ENCODE results near the gene ZNF562.
A peak's percentile ranks its signal among the peaks of the same experiment; 100 is the strongest.
"Not testable (repeated sequence)": the region's sequence is repeated elsewhere in the genome, so short reads cannot be mapped to it uniquely, and the experiment has no call there.

The ZNF562 gene

DNA sequence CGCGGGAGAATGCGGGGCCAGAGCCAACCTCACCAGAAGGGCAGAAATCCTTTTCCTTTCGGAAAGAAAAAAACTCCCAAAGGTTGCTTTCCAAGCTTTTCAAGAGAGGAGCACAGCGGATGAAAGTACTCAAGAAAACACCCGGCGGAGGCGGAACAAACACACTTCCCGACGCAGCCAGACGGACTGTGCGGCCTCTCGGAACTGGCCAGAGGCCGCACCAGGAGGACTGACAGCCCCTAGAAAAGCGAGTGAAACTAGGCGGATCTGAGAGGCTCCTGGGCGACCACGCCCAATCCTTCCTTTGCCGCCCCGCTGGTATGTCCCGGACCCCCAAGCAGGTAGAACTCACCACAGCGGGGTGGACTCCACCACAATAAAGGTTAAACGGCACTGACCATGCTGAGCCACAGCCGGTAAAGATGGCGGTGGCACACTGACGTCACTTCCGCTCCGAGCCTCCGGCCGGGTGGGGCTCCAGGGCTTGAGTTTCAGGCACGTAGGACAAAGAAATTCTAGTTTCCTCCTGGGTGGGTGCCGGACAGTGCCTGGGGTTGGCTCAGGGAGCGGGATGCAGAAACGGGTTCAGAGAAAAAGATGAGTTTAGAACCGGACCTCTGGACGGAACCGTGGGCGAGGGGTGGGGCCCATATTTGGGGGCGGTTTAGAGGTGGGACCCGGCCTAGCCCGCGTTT, at the start of gene ZNF562:
Gene ZNF562 (minus strand): TSS at position 438 of the 695 bp plus-strand sequence. CDS start 14,356 bp downstream, outside the sequence.
- in situ Hi-C loops (cut with HindIII; ENCODE audit: low pct_ligation_motif_present, low pct_unique_long_range_greater_than_20kb, low sequenced_read_pairs), result no loop called here
- DNase-seq, result peak; percentile 84

DNA sequence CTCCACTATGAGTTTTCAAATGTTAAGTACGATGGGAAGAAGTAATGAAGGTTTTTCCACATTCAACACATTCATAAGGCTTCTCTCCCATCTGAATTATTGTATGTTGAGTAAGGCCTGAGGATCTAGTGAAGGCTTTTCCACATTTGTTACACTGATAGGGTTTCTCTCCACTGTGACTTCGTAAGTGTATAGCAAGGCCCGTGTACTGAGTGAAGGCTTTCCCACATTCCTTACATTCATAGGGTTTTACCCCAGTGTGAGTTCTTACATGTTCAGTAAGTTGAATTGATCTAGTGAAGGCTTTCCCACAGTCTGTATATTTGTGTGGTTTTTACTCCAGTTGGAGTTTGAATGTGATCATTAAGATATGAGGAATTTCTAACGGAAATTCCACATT, 49.3 kb upstream of the ZNF562 start:
- in situ Hi-C loops (cut with HindIII; ENCODE audit: low pct_ligation_motif_present, low pct_unique_long_range_greater_than_20kb, low sequenced_read_pairs), result no loop called here

DNA sequence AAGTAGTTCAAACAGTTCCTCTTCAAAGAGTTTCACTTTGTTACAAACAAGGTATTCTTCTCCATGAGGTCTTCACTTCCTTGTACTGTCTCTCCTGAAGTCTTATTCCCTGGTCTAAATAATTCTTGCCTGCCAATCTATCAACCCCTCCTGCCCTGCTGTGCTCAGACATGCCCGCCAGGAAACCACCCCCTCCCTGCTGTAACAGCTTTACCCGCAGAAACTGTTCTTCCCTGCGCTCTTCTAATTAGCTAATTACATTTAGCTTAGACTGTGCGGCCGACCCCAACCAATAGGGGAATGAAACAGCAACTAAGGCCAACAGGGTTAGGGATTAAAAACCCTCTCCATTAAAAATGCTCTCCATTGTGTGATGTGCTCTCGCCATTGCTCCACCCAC, 47.0 kb upstream of the ZNF562 start:
- no peak for DNase-seq
- in situ Hi-C loops (cut with HindIII; ENCODE audit: low pct_ligation_motif_present, low pct_unique_long_range_greater_than_20kb, low sequenced_read_pairs), result no loop called here

More for the DNA sequence above, 49.3 kb upstream of the ZNF562 start:
- no peak for DNase-seq

DNA sequence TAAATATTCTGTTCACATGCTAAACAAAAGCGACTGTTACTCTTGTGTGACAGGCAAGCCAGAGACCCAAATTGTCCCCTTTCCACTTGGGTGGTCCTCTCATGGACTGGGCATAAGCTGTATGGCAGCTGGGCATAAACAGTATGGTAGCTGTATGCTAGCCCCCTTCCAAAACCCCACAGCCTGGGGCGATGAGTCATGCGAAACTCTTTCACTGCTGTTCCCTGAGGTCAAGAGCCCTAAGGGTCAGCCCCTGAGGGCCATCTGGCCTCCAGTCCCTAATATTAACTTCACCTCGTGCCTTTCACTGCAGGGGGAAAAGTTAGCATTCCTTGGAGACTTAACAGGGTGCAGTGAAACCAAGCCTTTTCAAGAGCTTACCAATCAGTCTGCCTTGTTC, 45.6 kb upstream of the ZNF562 start:
- DNase-seq, result no peak
- in situ Hi-C loops (cut with HindIII; ENCODE audit: low pct_ligation_motif_present, low pct_unique_long_range_greater_than_20kb, low sequenced_read_pairs), result no loop called here

DNA sequence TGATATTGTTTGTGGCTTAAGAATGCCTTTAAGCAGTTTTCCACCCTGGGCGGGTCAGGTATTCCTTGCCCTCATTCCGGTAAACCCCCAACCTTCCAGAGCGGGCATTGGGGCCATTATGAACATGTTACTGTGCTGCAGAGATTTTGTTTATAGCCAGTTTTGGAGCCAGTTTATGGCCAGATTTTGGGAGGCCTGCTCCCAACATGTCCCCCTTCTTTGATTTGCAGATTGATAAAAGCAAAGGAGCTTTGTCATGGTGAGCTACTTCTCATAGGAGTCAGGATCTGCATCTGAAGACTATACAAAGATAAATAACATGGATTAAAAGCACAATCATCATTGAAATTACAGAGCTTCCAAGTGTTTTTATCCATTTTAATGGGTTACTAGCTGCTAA, 36.9 kb upstream of the ZNF562 start:
- no peak for DNase-seq
- in situ Hi-C loops (cut with HindIII; ENCODE audit: low pct_ligation_motif_present, low pct_unique_long_range_greater_than_20kb, low sequenced_read_pairs), result no loop called here

DNA sequence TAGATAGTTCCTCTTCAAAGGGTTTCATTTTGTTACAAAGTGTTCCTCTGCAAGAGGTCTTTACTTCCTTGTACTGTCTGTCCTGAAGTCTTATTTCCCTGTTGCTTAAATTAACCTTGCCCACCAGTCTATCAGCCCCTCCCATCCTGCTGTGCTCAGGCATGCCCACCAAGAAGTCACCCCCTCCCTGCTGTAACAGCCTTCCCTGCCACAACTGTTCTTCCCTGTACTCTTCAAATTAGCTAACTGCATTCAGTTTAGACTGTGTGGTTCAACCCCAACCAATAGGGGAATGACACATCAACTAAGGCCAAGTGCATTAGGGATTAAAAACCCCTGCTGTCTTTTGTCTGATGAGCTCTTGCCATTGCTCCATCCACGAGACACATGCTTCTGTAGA, 34.4 kb upstream of the ZNF562 start:
- DNase-seq, result no peak

DNA sequence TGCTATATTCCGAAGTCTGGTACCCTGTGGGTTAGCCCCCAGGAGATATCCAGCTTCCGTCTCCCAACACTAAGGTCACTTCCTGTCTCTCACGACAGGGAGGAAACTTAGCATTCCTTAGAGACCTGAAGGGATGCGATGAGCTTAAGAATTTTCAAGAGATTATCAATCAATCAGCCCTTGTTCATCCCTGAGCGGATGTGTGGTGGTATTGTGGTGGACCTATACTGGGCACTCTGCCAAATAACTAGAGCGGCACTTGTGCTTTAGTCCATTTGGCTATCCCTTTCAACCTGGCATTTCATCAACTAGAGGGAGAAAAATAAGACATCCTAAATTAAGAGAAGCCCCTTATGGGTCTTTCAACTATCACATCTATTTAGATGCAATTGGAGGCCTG, 30.9 kb upstream of the ZNF562 start:
- in situ Hi-C loops (cut with HindIII; ENCODE audit: low pct_ligation_motif_present, low pct_unique_long_range_greater_than_20kb, low sequenced_read_pairs), result no loop called here
- DNase-seq, result no peak

More for the DNA sequence above, 34.4 kb upstream of the ZNF562 start:
- in situ Hi-C loops (cut with HindIII; ENCODE audit: low pct_ligation_motif_present, low pct_unique_long_range_greater_than_20kb, low sequenced_read_pairs), result no loop called here

DNA sequence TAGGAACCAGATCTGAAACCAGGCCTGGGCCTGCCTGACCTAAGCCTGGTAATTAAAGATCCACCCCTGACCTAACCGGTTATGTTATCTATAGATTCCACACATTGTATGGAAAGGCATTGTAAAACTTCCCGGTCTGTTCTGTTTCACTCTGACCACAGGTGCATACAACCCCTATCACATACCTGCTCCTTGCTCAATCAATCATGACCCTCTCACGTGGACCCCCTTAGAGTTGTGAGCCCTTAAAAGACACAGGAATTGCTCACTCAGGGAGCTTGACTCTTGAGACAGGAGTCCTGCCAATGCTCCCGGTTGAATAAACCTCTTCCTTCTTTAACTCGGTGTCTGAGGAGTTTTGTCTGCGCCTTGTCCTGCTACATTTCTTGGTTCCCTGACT, 27.3 kb upstream of the ZNF562 start:
- in situ Hi-C loops (cut with HindIII; ENCODE audit: low pct_ligation_motif_present, low pct_unique_long_range_greater_than_20kb, low sequenced_read_pairs), result no loop called here

DNA sequence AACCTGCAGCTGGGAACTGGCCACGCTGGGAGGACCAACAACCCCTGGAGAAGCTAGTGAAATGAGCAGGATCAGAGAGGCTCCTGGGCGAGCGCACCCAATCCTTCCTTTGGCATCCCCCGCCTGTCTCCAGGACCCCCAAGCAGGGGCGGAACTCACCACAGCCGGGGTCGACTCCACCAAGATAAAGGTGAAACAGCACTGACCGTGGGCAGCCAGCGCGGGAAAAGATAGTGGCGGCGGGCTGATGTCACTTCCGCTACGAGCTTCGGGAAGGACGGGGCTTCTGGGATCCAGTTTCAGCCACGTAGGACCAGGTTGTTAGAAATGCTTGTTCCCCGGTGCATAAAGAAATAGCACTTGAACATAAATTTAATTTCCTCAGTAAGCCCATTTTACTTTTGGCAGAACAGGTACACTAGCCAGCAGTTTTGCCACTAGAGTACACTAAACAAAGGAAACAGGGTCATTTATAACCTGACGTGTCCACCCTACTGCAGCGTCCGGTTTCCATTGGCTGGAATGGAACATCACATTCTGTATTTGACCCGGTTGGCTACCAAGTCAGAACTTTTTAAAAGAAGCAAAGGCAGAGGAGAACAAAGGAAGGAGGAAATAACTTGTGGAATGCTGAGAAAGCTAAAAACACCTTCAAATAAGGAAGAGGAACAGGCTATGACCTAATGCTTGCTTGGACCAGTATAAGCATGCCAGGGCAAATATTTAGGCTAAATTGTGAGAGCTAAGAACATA, 25.5 kb upstream of the ZNF562 start:
- DNase-seq, result no peak
- in situ Hi-C loops (cut with HindIII; ENCODE audit: low pct_ligation_motif_present, low pct_unique_long_range_greater_than_20kb, low sequenced_read_pairs), result no loop called here

More for the DNA sequence above, 27.3 kb upstream of the ZNF562 start:
- DNase-seq, result no peak

DNA sequence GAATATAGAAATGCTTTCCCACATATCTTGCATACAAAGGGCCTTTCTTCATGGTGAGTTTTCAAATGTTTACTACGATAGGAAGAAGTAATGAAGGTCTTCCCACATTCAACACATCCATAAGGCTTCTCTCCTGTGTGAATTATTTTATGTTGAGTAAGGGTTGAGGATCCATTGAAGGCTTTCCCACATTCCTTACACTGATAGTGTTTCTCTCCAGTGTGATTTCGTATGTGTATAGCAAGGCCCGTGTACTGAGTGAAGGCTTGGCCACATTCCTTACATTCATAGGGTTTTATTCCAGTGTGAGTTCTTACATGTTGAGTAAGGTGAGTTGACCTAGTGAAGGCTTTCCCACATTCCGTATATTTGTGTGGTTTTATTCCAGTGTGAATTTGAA, 15.4 kb upstream of the ZNF562 start:
- in situ Hi-C loops (cut with HindIII; ENCODE audit: low pct_ligation_motif_present, low pct_unique_long_range_greater_than_20kb, low sequenced_read_pairs); DNase-seq: not testable (repeated sequence)

DNA sequence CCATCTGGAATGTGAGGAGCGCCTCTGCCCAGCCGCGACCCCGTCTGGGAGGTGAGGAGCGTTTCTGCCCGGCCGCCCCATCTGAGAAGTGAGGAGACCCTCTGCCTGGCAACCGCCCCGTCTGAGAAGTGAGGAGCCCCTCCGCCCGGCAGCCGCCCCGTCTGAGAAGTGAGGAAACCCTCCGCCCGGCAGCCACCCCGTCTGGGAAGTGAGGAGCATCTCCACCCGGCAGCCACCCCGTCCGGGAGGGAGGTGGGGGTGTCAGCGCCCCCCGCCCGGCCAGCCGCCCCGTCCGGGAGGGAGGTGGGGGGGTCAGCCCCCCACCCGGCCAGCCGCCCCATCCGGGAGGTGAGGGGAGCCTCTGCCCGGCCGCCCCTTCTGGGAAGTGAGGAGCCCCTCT, 5.1 kb upstream of the ZNF562 start:
- in situ Hi-C loops (cut with HindIII; ENCODE audit: low pct_ligation_motif_present, low pct_unique_long_range_greater_than_20kb, low sequenced_read_pairs); DNase-seq: not testable (repeated sequence)

DNA sequence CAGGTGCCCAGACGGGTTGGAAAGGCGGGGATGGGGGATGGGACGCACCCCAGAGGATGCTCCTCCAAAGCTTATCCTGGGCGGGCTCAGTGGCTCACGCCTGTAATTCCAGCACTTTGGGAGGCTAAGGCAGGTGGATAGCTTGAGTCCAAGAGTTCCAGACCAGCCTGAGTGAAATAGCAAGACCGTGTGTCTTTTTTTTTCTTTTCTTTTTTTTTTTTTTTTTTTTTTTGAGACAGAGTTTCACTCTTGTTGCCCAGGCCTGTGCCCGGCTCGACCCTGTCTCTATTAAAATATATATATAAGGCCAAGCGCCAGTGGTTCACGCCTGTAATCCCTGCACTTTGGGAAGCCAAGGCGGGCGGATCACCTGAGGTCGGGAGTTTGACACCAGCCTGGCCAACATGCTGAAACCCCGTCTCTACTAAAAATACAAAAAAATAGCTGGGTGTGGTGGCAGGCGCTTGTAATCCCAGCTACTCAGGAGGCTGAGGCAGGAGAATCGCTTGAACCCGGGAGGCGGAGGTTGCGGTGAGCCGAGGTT, 530 bp upstream of the ZNF562 start:
- DNase-seq; in situ Hi-C loops (cut with HindIII; ENCODE audit: low pct_ligation_motif_present, low pct_unique_long_range_greater_than_20kb, low sequenced_read_pairs): not testable (repeated sequence)

DNA sequence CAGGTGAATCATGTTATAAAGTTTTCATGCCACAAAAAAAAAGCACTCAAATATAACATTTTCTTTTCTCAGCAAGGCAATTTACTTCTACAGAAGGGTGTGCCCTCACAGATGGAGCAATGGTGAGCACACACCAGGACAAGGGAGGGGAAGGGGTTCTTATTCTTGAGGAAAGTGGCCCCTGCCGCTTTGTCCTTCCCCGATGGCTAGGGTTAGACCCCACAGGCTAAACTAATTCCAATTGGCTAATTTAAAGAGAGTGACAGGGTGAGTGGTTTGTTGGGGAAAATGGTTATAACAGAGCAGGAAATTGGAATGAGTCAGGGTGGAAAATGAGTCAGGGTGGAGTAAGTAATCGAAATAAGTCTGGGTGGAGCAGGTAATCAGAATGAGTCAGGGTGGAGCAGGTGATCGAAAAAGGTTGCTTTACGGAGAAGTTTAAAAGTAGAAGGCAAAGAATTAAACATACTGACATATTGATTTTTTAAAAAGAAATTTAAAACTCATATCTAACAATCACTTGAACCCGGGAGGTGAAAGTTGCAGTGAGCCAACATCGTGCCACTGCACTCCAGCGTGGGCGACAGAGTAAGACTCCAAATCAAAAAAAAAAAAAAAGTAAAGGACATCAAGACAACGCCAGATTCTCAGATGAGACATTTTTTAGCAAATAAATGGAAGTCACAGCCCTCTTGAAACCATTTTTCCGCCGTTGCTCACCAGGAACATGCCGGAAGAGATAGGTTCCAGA, 813 bp downstream of the ZNF562 start:
- in situ Hi-C loops (cut with HindIII; ENCODE audit: low pct_ligation_motif_present, low pct_unique_long_range_greater_than_20kb, low sequenced_read_pairs), result no loop called here
- peak; percentile 11 for DNase-seq

DNA sequence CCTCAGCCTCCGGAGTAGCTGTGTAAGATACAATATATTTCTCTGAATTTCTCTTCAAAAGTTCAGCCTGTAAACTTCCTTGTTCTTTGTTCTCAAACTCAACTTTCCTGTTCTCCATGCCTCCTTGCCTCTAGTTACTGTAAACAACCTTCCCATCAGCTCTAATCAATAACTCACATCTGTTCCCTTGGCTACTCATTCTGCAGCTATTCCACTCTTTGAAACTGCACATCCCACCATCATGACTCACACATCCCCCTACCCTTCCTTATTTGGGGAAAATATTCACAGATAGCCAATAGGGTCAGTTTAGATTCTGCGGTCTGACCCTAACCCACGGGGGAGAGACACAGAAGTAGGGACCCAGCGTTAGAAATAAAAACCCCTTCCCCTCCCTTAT, 2.0 kb downstream of the ZNF562 start:
- DNase-seq, result no peak
- in situ Hi-C loops (cut with HindIII; ENCODE audit: low pct_ligation_motif_present, low pct_unique_long_range_greater_than_20kb, low sequenced_read_pairs), result no loop called here

DNA sequence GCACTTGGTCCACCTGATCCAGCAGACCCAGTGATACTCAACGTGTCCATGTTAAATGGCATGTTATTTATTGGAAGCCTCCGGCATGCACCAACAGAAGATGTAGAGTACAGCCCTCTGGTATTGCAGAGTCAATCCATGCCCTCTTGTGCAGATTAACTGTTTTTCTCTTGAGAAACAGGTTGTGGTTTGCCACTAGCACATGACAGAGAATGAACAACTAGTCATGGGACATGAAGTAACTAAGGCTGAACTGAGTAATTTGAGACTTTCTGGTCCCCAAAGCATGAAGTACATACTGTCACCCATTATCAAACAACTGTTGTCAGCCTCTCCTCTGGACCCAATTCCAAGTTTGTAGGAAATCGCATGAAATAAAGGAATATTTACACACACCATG, 3.2 kb downstream of the ZNF562 start:
- DNase-seq, result no peak
- in situ Hi-C loops (cut with HindIII; ENCODE audit: low pct_ligation_motif_present, low pct_unique_long_range_greater_than_20kb, low sequenced_read_pairs), result no loop called here

DNA sequence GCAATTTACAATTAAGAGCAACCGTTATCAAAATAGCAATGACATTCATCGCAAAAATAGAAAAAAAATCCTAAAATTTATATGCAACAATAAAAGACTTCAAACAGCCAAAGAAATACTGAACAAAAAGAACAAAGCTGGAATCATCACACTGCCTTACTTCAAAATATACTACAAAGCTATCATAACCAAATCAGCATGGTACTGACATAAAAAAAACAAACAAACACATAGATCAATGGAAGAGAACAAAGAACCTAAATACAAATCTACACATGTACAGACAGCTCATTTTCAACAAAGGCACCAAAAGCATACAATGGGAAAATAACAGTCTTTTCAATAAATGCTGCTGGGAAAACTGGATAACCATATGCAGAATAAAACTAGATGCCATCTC, 6.4 kb downstream of the ZNF562 start:
- DNase-seq, result no peak
- in situ Hi-C loops (cut with HindIII; ENCODE audit: low pct_ligation_motif_present, low pct_unique_long_range_greater_than_20kb, low sequenced_read_pairs), result no loop called here

DNA sequence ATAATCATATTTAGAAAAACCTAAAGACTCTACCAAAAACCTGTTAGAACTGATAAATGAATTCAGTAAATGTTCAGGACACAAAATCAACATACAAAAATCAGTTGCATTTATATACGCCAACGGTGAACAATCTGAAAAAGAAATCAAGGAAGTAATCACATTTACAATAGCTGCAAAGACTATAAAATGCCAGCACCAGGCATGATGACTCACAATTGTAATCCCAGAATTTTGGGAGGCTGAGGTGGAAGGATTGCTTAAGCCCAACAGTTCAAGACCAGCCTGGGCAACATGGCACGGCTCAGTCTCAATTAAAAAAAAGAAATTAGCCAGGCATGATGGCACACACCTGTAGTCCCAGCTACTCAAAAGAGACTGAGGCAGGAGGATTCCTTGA, 7.0 kb downstream of the ZNF562 start:
- in situ Hi-C loops (cut with HindIII; ENCODE audit: low pct_ligation_motif_present, low pct_unique_long_range_greater_than_20kb, low sequenced_read_pairs), result no loop called here
- no peak for DNase-seq

DNA sequence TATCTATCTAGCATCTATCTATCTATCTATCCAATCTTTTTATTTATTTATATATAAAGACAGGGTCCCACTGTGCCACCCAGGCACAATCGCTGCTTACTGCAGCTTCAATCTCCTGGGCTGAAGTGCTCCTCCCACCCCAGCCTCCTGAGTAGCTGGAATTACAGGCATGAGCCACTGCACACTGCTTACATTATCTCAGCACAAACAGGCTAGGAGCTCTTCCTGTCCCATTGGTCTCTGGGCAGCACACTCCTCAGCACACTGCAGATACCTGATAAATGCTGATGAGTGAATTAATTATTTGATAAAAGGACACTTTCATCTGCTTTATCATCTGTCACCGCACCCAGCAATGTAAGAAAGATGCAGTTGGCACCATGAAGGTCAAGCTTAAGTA, 16.1 kb downstream of the ZNF562 start:
- in situ Hi-C loops (cut with HindIII; ENCODE audit: low pct_ligation_motif_present, low pct_unique_long_range_greater_than_20kb, low sequenced_read_pairs), result no loop called here
- no peak for DNase-seq

DNA sequence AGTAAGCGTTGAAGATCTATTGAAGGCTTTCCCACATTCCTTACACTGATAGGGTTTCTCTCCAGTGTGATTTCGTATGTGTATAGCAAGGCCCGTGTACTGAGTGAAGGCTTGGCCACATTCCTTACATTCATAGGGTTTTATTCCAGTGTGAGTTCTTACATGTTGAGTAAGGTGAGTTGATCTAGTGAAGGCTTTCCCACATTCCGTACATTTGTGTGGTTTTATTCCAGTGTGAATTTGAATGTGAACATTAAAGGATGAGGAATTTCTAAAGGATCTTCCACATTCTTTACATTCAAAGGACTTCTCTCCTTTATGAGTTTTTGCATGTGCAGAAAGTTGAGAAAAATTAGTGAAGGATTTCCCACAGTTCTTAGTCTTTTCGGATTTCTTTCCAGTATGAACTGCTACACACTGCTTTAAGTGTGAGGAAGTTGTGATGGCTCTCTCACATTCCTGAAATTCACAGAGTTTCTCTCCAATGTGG, 21.8 kb downstream of the ZNF562 start:
- DNase-seq; in situ Hi-C loops (cut with HindIII; ENCODE audit: low pct_ligation_motif_present, low pct_unique_long_range_greater_than_20kb, low sequenced_read_pairs): not testable (repeated sequence)

Data from ACHN (cell line).